Stimulated activated CD8-positive, alpha-beta memory T cell treated with anti-CD3 and anti-CD28 coated beads, Interleukin-7, amount 100 ng/mL, for 4 hours (primary cell): ENCODE measurements around the gene KDM6A.
"Not testable (repeated sequence)": the region's sequence is repeated elsewhere in the genome, so short reads cannot be mapped to it uniquely, and the experiment has no call there.

ENCODE experiments used
- DNase-seq, 2 donors: peaks; one replicate each; pipeline ENCODE4 v3.0.0-alpha.2; 2020; ENCODE audit warnings: low read depth in 2 of 2

The KDM6A gene

DNA sequence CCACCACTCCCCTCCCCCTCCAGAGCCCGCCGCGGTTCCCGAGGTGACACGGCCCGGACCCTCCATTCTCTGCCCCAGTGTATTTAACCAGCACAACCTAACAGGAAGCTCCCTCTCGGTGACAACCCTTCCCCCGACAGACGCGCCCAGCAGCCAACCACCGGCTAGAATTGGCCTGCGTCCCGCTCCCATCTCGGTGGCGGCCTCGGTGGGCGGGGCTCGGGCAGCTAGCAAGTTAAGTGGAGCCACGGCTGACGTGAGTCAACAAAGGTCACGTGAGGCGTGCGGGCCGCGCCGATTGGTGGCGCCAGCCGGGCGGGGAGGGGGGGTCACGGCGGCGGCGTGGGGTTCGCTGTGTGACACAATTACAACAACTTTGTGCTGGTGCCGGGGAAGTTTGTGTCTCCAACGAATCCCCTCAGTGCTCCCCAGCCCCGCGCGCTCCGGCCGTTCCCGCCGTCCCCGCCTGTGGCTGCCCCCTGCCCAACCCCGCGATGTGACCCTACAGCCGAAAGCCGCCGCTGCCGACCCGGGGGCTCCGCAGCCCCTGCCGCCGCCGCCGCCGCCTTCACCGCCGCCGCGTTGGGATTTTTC lies at the start of gene KDM6A:
Gene KDM6A, plus strand, starts transcription at position 368 of the 594 bp plus-strand sequence. CDS start 364 bp downstream, outside the sequence.
- DNase-seq = peak; percentile 92 to 100

DNA sequence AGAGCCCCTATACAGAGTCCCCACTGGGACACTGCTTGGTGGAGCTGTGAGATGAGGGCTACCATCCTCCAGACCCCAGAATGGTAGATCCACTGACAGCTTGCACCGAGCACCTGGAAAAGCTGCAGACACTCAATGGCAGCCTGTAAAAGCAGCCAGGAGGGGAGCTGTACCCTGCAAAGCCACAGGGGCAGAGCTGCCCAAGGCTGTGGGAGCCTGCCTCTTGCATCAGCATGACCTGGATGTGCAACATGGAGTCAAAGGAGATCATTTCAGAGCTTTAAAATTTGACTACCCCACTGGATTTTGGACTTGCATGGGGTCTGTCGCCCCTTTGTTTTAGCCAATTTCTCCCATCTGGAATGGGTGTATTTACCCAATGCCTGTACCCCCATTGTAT lies 49.8 kb upstream of the KDM6A start:
- not testable (repeated sequence) for DNase-seq

DNA sequence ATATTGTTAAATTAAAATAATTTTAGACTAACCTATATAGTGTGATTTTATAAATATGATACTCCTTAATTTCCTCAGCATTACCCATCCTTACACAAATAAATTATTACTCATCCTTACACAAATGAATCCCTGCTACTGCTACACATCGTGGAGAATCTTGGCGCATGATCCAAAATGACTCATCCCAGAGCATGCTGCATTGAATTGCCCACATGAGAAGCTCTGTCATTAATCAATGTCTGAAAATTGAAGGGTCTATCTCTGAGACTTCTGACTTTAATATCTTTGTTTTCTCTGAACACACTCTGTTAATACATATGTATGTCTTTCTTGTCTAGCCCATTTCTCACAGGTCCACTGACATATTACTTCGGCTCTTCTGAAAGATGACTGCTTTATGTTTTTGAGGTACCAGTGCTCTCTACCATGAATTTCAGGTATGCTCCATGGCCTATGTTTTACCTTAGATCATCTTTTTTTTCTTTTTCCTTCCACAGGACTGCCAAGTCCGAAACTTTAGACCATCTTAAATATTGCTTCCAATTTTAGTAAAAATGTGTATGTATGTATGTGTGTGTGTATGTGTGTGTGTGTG lies 44.9 kb upstream of the KDM6A start:
- DNase-seq = no peak

DNA sequence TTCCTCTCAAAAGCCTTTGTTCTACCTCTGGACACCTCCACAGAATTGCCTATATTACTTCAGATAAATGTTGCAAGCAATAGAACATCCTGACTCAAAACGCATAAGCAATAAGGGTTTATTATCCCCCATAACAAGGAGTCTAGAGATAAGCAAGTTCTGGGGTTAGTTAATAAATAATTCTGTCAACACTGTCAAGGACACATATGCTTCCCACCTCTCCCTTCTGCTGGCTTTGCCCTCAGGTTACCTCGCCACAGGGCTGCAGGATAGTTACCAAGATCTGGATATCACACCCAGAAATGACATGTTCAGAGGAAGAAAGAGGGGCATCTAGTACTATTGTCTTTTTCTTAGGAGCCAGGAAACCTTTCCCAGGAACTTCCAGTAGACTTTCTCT lies 43.2 kb upstream of the KDM6A start:
- no peak for DNase-seq

DNA sequence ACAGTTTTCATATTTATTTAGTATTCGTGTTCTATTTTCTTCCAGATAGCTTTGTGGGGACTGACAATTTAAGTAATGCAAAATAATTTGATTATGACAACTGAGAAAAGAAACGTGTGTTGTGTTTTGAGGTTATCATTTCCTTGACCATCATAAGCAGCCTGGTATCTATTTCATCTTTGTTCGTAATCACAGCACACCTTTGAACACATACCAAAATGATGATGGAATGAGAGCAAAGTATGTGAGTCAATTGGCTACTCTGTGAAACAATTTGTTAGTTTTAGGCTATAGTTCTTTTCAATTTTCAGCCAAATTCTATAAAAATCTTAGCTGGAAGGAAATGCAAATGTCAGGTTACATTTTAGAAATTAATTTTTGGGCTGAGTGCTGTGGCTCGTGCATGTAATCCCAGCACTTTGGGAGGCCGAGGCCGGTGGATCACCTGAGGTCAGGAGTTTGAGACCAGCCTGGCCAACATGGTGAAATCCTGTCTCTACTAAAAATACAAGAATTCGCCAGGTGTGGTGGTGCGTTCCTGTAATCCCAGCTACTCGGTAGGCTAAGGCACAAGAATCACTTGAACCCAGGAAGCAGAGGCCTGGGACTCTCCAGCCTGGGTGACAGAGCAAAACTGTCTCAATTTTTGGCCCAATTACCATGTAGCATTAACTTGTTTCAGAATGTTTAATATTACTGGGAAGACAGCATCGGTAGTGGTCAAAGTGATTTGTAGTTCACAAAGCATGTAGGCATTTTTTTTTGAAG lies 30.3 kb upstream of the KDM6A start:
- no peak for DNase-seq

DNA sequence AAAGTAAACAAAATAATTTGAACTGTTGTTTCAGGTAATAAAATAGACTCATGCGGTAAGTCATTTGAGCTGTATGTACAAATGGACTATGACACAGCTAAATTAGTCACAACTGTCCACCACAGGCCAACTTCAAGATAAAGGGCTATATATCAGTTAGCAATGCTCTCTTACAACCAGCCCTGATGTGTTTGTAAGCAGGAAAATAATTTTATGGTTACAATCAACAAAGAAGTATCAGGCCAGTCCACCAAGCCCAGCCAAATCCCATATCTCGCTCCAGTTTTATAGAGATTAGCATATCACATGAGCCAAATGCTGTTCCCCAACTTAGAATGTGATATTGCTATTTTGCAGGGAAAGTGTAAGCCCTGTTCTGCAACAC lies 29.7 kb upstream of the KDM6A start:
- no peak for DNase-seq

DNA sequence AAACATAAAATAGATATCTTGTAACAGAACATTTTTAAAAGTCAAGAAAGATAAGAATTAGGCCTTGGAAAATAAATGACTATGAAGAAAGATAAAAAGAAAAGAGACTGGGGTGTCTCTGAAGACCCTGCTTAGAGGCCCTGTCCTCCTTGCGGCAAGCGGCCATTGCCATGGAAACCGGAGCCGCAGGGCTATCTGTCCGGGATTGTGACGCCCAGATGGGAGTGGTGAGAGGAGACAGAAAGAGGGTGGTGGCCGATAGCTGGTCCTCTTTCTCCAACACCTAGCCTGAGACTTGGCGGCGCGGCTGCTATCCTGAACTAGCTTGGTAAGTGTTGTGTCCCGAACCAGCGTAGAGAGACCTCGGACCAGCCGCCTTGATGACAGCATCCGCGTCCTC lies 29.2 kb upstream of the KDM6A start, which contains the start of gene DUSP21:
Gene DUSP21, plus strand, starts transcription at position 269 of the 400 bp plus-strand sequence. Its CDS starts 112 bp downstream, at position 381.
- DNase-seq = no peak

DNA sequence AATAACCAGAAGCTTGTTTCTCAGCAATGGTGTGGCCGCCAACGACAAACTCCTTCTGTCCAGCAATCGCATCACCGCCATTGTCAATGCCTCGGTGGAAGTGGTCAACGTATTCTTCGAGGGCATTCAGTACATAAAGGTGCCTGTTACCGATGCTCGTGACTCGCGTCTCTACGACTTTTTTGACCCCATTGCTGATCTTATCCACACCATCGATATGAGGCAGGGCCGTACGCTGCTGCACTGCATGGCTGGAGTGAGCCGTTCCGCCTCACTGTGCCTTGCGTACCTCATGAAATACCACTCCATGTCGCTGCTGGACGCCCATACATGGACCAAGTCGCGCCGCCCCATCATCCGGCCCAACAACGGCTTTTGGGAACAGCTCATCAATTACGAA lies 28.8 kb upstream of the KDM6A start:
- DNase-seq = no peak

DNA sequence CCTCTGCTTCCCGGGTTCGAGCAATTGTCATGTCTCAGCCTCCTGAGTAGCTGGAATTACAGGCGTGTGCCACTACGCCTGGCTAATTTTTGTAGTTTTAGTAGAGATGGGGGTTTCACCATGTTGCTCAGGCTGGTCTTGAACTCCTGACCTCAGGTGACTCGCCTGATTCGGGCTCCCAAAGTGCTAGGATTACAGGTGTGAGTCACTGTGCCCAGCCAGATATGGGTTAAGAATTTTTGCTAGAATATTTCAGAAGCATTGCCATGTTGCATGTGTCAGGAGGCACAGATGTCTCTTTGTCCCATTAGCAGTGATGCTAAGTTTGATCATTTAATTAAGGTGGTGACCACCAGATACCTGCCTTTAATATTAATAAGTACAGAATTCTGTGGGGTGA lies 22.1 kb upstream of the KDM6A start:
- not testable (repeated sequence) for DNase-seq

DNA sequence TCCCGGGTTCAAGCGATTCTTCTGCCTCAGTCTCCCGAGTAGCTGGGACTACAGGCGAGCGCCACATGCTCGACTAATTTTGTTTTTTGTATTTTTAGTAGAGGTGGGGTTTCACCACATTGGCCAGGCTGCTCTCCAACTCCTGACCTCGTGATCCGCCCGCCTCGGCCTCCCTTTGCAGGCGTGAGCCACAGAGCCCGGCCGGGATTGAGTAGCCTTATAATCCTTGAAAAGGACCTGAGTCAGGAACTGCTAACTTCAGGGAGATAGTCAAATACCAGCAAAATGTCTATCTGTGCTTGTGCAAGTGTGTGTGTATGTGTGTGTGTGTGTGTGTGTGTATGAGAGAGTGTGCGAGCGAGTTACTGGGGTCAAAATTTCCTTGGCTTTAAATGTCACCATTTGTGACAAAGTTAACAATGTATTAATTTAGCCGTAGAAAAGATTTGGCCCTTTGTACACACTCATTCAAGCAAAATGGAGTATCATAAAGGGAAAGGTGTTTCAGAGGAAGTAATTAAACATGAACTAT lies 1.8 kb upstream of the KDM6A start:
- no peak for DNase-seq

DNA sequence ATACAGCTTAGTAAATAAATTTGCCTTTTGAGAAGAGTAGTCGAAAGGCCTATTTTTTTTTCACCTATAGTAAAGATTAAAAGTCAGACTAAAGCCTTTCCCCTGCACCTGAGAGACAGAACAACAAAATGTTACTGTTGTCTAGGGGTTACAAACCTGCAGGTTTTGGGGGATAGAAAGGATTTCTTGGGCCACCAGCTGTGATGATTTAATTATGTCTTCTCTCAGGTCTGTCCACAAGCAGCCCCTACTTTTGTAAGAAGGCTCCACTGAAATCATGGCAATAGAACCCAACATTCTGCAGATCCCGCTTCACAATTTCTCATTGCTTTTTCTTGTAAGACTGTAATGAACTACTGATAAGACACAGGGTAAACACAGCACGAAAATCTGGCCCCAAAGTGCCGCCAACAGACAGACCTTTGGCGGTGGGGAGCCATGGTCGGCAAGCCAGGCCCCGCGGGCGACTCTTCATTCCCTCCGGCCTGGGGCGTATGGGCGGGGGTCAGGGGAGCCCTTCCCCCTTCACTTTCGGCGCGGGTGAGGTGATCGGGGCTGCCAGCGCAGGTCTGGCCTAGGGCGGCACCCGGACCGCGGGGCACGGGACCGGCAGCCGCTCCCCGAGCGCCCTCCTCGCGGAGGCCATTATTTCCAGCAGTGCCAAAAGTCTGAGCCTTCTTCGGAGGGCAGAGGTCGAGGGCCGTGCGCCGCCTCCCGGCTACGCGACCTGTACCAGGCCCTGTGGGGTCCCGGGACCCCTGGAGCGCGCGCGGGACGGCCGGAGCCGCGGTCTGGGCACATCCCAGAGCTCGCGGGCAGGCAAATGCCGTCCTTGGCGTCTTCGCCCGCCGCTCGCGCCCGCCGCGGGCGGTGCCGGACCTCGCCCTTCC lies 812 bp upstream of the KDM6A start:
- DNase-seq = no peak

DNA sequence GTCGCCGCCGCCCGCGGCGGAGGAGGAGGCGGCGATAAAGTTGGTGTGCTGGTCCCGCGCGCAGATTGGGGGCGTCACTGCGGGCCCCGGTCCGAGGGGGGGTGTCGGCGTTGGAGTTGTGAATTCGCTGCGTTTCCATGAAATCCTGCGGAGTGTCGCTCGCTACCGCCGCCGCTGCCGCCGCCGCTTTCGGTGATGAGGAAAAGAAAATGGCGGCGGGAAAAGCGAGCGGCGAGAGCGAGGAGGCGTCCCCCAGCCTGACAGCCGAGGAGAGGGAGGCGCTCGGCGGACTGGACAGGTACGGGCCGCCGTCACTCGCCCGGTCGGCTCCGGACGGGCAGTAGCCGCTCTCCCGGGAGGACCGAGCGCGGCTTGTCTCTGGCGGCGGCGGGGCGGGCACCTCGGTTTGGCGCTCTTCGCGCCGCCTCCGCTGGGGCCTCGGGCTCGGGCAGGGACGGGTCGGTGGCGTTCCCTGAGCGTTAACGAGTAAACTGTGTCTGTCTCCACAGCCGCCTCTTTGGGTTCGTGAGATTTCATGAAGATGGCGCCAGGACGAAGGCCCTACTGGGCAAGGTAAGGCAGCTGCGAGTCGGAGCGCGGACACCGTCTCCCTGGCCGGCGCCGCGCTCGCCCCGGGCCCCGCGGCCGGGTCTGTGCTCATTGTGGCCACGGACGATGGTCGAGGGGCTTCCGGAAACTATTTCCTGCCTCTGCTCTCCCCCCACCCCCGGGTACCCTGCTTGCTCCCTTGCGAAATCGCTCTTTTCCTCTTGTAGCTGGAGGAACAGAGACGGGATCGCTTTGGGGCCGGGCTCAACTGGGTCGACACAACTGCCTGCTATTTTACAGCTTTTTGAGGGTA lies 658 bp downstream of the KDM6A start:
- peak in 1 of 2 donors; percentile 50 for DNase-seq

DNA sequence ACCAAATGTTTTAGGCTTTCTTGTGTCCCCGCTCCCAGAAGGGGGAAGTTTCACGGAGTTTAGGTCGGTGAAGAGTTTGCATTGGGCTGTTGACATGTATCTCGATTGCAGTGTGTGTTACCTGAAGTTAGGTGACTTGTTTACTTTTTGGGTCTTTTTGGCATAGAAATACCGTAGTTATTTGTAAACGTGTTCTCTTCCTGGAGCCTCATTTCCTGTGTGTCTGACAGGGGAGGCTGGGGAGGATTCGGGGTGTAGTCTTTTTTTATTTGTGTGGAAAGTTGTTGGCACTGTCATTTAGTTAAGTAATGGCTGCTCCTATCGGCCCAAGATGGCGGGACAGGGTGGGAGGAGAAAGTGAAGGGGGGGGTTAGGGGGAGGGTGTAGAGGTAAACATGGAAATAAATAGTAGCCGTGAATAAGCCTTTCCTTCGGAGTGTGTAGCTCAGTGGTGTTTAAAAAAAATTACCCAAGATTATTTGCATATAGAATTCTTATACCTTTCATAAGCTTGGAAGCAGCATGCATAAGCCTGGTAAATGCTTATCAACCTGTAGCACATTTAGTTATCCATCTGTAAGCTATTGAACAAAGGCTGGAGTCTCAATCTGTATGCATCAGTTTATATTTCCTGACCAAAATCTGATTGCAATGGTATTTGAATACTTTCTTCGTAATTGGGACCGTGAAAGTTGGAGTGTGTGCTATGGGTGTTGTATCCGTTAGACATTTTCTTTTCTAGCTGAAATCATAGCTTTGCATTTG lies 1.6 kb downstream of the KDM6A start:
- peak in 1 of 2 donors; percentile 35 for DNase-seq

DNA sequence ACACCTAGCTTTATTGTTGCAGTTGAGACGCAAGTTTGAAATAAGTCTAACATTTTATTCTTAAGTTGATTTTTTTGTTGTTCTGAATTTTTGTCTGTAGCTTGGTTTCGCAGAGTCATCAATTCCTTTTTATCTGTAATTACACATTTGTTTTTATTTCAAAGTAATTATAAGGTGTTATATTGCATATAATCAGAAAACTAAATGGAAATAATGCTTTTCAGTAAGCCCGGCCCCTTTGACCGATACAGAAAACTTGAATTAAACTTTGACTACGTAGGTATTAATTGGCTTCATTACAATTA lies 2.1 kb downstream of the KDM6A start:
- DNase-seq = no peak

DNA sequence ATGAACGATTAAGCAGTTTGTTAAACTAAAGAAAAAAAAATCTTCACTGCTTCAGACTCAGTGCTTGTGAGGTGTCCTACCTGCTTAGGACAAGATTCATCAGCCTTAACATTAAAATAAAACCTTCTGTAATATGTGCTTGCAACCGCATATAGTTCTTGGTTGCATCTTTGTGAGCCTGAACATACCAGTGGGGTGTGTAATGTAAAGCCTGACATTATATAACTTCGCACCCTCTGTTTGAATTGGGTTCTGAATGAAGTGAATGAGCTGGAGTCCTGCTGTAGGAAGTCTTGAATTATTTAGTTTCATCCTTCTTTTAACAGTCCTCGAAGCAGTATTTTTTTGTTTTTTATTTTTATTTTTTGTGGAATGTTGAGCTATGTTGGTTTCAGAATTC lies 3.1 kb downstream of the KDM6A start:
- DNase-seq = no peak

DNA sequence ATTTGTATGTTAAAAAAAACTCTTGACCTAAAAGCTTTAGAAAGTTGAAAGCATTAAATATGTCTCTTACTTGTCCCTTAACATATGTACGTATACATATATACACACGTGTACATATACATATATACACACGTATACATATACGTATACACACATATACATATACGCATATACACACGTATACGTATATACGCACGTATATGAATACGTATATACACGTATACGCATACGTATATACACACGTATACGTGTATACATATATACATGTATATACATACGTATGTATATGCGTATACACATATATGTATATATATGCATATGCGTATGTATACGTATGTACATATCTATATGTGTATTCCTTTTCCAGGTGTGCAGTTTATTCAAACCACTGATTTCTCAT lies 3.8 kb downstream of the KDM6A start:
- DNase-seq = no peak

DNA sequence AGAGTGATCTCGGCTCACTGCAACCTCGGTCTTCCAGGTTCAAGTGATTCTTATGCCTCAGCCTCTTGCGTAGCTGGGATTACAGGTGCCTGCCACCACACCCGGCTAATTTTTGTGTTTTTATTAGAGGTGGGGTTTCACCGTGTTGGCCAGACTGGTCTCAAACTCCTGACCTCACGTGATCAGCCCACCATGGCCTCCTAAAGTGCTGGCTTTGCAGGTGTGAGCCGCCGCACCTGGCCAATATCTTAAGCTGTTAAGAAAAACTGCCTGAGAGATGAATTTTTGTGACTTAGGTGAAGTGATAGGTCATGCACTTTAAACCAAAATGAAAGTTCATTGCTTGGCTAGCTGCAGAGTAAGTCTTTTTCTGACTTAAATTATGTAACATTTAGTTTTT lies 5.8 kb downstream of the KDM6A start:
- DNase-seq = no peak

DNA sequence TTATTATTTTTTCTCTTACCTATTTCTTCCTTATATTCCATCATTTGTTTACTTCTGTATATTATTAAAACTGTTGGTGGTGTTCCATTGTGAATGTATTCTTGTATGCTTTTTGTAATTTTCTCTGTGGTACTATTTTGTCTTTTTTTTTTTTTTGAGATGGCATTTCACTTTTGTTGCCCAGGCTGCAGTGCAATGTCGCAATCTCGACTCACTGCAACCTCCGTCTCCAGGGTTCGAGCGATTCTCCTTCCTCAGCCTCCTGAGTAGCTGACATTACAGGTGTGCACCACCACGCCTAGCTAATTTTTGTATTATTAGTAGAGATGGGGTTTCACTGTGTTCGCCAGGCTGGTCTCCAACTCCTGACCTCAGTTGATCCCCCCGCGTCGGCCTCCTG lies 8.6 kb downstream of the KDM6A start:
- DNase-seq = no peak

DNA sequence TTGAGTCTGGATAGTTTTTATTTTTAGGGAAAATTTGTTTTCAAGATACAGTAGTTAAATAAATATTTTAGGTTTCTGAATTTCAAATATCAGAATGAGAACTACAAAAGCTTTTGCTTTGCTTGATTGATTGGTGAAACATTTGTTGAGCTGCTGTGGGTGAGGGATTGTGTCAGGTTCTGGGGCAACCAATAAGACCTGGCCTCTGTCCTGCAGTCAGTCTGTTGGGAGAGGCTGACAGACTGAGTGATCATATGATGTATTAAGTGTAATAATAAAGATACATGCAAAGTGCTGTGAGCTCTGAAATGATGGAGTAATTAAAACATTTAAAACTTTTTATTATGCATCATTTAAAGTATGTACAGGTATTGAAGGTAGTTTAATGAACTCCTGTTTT lies 9.6 kb downstream of the KDM6A start:
- no peak for DNase-seq

DNA sequence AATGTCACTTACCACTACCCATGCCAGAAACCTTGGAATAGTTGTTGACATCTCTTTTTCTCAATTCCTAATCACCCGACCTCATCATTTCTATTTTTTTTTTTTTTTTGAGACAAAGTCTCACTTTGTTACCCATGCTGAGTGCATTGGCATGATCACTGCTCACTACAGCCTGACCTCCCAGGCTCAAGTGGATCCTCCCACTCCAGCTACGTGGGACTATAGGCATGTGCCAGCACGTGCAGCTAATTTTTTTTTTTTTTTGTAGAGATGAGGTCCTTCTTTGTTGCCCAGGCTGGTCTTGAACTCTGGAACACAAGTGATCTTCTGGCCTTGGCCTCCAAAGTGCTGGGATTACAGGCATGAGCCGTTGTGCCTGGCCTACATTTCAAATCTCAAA lies 12.0 kb downstream of the KDM6A start:
- DNase-seq = no peak
